Hepatocyte (in vitro differentiated cells): ENCODE measurements around the gene IL2RA. TPM values are rescaled to one million over a fixed set of nuclear protein-coding genes. Genes with fewer than 3 reads are reported as not detected.

Experiments used
- DNase-seq: peaks from one replicate; pipeline ENCODE4 v3.0.0-alpha.2; 2016; ENCODE audit warnings: low spot score
- H2AFZ ChIP-seq: fragments of 200-600 bp; sonication (generic); 2 replicates; pipeline ENCODE4 v1.6.0; 2016; ENCODE audit warnings: antibody characterized with exemption, mild to moderate bottlenecking
- H3K27ac ChIP-seq: fragments of 200-600 bp; sonication (generic); 2 replicates; pipeline ENCODE4 v1.5.1; 2016; ENCODE audit warnings: mild to moderate bottlenecking
- H3K27me3 ChIP-seq: fragments of 200-600 bp; sonication (generic); 2 replicates; pipeline ENCODE4 v1.6.1; 2016
- H3K36me3 ChIP-seq: fragments of 200-600 bp; sonication (generic); replicated peaks from 2 replicates; pipeline ENCODE4 v1.5.1; 2016; ENCODE audit warnings: low read depth; ENCODE audit not compliant: insufficient read depth
- H3K4me1 ChIP-seq: fragments of 200-600 bp; sonication (generic); 2 replicates; pipeline ENCODE4 v1.5.1; 2016; ENCODE audit warnings: mild to moderate bottlenecking, moderate library complexity; ENCODE audit not compliant: insufficient read depth
- H3K4me2 ChIP-seq: fragments of 200-600 bp; sonication (generic); 2 replicates; pipeline ENCODE4 v1.6.0; 2016
- H3K4me3 ChIP-seq: fragments of 200-600 bp; sonication (generic); 2 replicates; pipeline ENCODE4 v1.5.1; 2016; ENCODE audit warnings: mild to moderate bottlenecking
- H3K79me2 ChIP-seq: fragments of 200-600 bp; sonication (generic); 2 replicates; pipeline ENCODE4 v1.6.0; 2017; ENCODE audit warnings: mild to moderate bottlenecking
- H3K9me2 ChIP-seq: fragments of 200-600 bp; sonication (generic); replicated peaks from 2 replicates; pipeline ENCODE4 v1.6.0; 2017; ENCODE audit warnings: mild to moderate bottlenecking; ENCODE audit not compliant: insufficient read depth
- H3K9me3 ChIP-seq: fragments of 200-600 bp; sonication (generic); 2 replicates; pipeline ENCODE4 v1.5.1; 2016; ENCODE audit warnings: low read depth, mild to moderate bottlenecking
- H4K20me1 ChIP-seq: fragments of 200-600 bp; sonication (generic); 2 replicates; pipeline ENCODE4 v1.6.0; 2016; ENCODE audit warnings: mild to moderate bottlenecking; ENCODE audit not compliant: insufficient read depth, poor library complexity, severe bottlenecking
- CTCF ChIP-seq: fragments of 200-600 bp; sonication (generic); IDR thresholded peaks from 2 replicates; pipeline ENCODE4 v1.5.1; 2016; ENCODE audit warnings: antibody characterized with exemption, mild to moderate bottlenecking; ENCODE audit not compliant: poor library complexity
- EZH2 ChIP-seq: fragments of 200-600 bp; sonication (generic); IDR thresholded peaks from 2 replicates; pipeline ENCODE4 v1.6.1; 2016; ENCODE audit warnings: antibody characterized with exemption, mild to moderate bottlenecking, borderline replicate concordance
- EZH2phosphoT487 ChIP-seq: fragments of 200-600 bp; sonication (generic); IDR thresholded peaks from one replicate; pipeline ENCODE4 v1.6.1; 2018; ENCODE audit warnings: antibody characterized with exemption, mild to moderate bottlenecking, low read depth, moderate library complexity; ENCODE audit not compliant: unreplicated experiment, severe bottlenecking
- WGBS: methylation state at CpG from one replicate; pipeline ENCODE4 v1.1.6; 2016; ENCODE audit warnings: low lambda C conversion rate; ENCODE audit errors: missing lambda C conversion rate; 5-methylcytosine and 5-hydroxymethylcytosine counted together
- polyA plus RNA-seq: library from polyadenylated mRNA; unstranded; fragments of >200 nt; fragmentation: Nextera tagmentation; extraction: Ambion mirVana; gene quantifications from 2 replicates; pipeline ENCODE4 v1.2.1, GENCODE V29; 2016
- total RNA-seq: library from RNA; depleted of rRNA; stranded (reverse); fragments of >200 nt; gene quantifications from 2 replicates; pipeline ENCODE4 v1.2.3, GENCODE V29; 2014

The IL2RA gene
- total and polyA plus RNA-seq, 2 experiments from 2014 or later: not detected

- H3K9me2 ChIP-seq: no peaks in the 10 kb centered on the region
- H3K4me2 ChIP-seq: peak within 1 kb of the TSS; percentile 99
- no peaks in the 10 kb centered on the region for H3K79me2 ChIP-seq
- no peaks in the 10 kb centered on the region for H4K20me1 ChIP-seq
- peak; percentile 75 for DNase-seq
- no peaks in the 10 kb centered on the region for H3K9me3 ChIP-seq
- peak; percentile 62 for TF ChIP-seq EZH2
- TF ChIP-seq EZH2phosphoT487: no peak
- TF ChIP-seq CTCF: peak; percentile 7
- no peaks in the 10 kb centered on the region for H3K4me1 ChIP-seq
- peak within 1 kb of the TSS; percentile 81 for H2AFZ ChIP-seq
- WGBS: under 1% methylated on average over 59 of the region's 80 CpGs
- peaks cover 35% of the 10 kb centered on the region for H3K27me3 ChIP-seq
- peak within 1 kb of the TSS; percentile 97 for H3K4me3 ChIP-seq
- H3K36me3 ChIP-seq: no peaks in the 10 kb centered on the region
- peak within 1 kb of the TSS; percentile 76 for H3K27ac ChIP-seq
Observed at GRCh38 chr10:5977471-5978229, 84.5 kb downstream of the IL2RA start, which contains the start of gene IL15RA. Gene IL15RA (minus strand): TSS chr10:5977543. CDS start chr10:5977492, 51 bp downstream.

GRCh38 chr10:5976512-5977470, 85.4 kb downstream of the IL2RA start:
- peak; percentile 34 for DNase-seq
- no peaks in the 10 kb centered on the region for H3K79me2 ChIP-seq
- H3K27me3 ChIP-seq: peaks cover 35% of the 10 kb centered on the region
- TF ChIP-seq EZH2 (peak; percentile 9), CTCF (no peak)
- H3K4me3 ChIP-seq: peak overlapping the region; percentile 97
- 3% methylated on average over 49 of the region's 82 CpGs for WGBS
- no peaks in the 10 kb centered on the region for H3K4me1 ChIP-seq
- peak overlapping the region; percentile 99 for H3K4me2 ChIP-seq
- no peaks in the 10 kb centered on the region for H3K9me3 ChIP-seq
- no peaks in the 10 kb centered on the region for H3K36me3 ChIP-seq
- peak overlapping the region; percentile 76 for H3K27ac ChIP-seq
- no peaks in the 10 kb centered on the region for H3K9me2 ChIP-seq
- no peaks in the 10 kb centered on the region for H4K20me1 ChIP-seq
- H2AFZ ChIP-seq: peak overlapping the region; percentile 81

GRCh38 chr10:5975641-5976473, 86.3 kb downstream of the IL2RA start:
- Histone ChIP-seq H4K20me1 (no peaks in the 10 kb centered on the region), H2AFZ (no peak overlapping the region), H3K27ac (no peak overlapping the region), H3K4me3 (no peak overlapping the region), H3K27me3 (peaks cover 35% of the 10 kb centered on the region), H3K36me3 (no peaks in the 10 kb centered on the region), H3K9me2 (no peaks in the 10 kb centered on the region), H3K4me2 (peak overlapping the region; percentile 99), H3K9me3 (no peaks in the 10 kb centered on the region), H3K79me2 (no peaks in the 10 kb centered on the region), H3K4me1 (peaks cover 3% of the 10 kb centered on the region)
- TF ChIP-seq CTCF (no peak), EZH2phosphoT487 (no peak), EZH2 (no peak)
- WGBS: 80% methylated on average over 20 of the region's 20 CpGs
- no peak for DNase-seq
